GM19043 (cell line): ENCODE measurements around the gene MYO1B.

ENCODE experiments used
- ATAC-seq: cut with Tn5 transposase; IDR thresholded peaks from one replicate; pipeline ENCODE4 v1.9.1; 2021; ENCODE audit warnings: low read depth; ENCODE audit not compliant: unreplicated experiment

MYO1B gene

GRCh38 chr2:191389288-191389687 lies 144.1 kb downstream of the MYO1B start:
- ATAC-seq = no peak

GRCh38 chr2:191391171-191391570 lies 146.0 kb downstream of the MYO1B start:
- ATAC-seq = no peak

- no peak for ATAC-seq
These were observed 148.8 kb downstream of the MYO1B start for GRCh38 chr2:191394043-191394442.

GRCh38 chr2:191396794-191397193 lies 151.6 kb downstream of the MYO1B start:
- no peak for ATAC-seq

GRCh38 chr2:191399601-191400000 lies 154.4 kb downstream of the MYO1B start:
- ATAC-seq = no peak

- ATAC-seq = no peak
These were observed 156.1 kb downstream of the MYO1B start for GRCh38 chr2:191401287-191401686.

GRCh38 chr2:191402966-191403565 lies 157.9 kb downstream of the MYO1B start:
- no peak for ATAC-seq

GRCh38 chr2:191404568-191404991 lies 159.4 kb downstream of the MYO1B start:
- no peak for ATAC-seq

- ATAC-seq = no peak
These were observed 160.3 kb downstream of the MYO1B start for GRCh38 chr2:191405546-191405945.

- no peak for ATAC-seq
These were observed 165.6 kb downstream of the MYO1B start for GRCh38 chr2:191410646-191411436.

- no peak for ATAC-seq
These were observed 166.3 kb downstream of the MYO1B start for GRCh38 chr2:191411472-191411871.

- ATAC-seq = no peak
These were observed 167.1 kb downstream of the MYO1B start for GRCh38 chr2:191412353-191412752.

GRCh38 chr2:191415101-191415500 lies 169.9 kb downstream of the MYO1B start:
- no peak for ATAC-seq

GRCh38 chr2:191415858-191416257 lies 170.7 kb downstream of the MYO1B start:
- ATAC-seq = no peak

GRCh38 chr2:191417746-191418145 lies 172.5 kb downstream of the MYO1B start:
- ATAC-seq = no peak

GRCh38 chr2:191421950-191422349 lies 176.7 kb downstream of the MYO1B start:
- ATAC-seq = no peak

- ATAC-seq = no peak
These were observed 181.8 kb downstream of the MYO1B start for GRCh38 chr2:191427031-191427430.

GRCh38 chr2:191428141-191428540 lies 182.9 kb downstream of the MYO1B start:
- ATAC-seq = no peak

- ATAC-seq = no peak
These were observed 185.3 kb downstream of the MYO1B start for GRCh38 chr2:191430476-191430875.

GRCh38 chr2:191432121-191432520 lies 186.9 kb downstream of the MYO1B start:
- ATAC-seq = no peak

- no peak for ATAC-seq
These were observed 188.9 kb downstream of the MYO1B start for GRCh38 chr2:191434072-191434471.

GRCh38 chr2:191435141-191435540 lies 189.9 kb downstream of the MYO1B start:
- no peak for ATAC-seq
